Stimulated activated CD8-positive, alpha-beta memory T cell treated with anti-CD3 and anti-CD28 coated beads, Interleukin-12 subunit alpha, Interleukin-12 subunit beta, amount 100 ng/mL, for 24 hours (primary cell): ENCODE data around the gene ZIC4.

Experiments
- DNase-seq: peaks from one replicate; pipeline ENCODE4 v3.0.0-alpha.2; 2020; ENCODE audit errors: extremely low read depth

The ZIC4 gene

GRCh38 chr3:147354623-147355022 lies 51.7 kb downstream of the ZIC4 start:
- no peak for DNase-seq

GRCh38 chr3:147351301-147351700 lies 55.0 kb downstream of the ZIC4 start:
- DNase-seq = no peak

GRCh38 chr3:147348976-147349375 lies 57.4 kb downstream of the ZIC4 start:
- no peak for DNase-seq

GRCh38 chr3:147343926-147344325 lies 62.4 kb downstream of the ZIC4 start:
- no peak for DNase-seq

- DNase-seq = no peak
Measured at GRCh38 chr3:147341727-147342126, 64.6 kb downstream of the ZIC4 start.

GRCh38 chr3:147336543-147337278 lies 69.6 kb downstream of the ZIC4 start:
- DNase-seq = no peak
